ENCODE results near the gene TSC22D1. TPM values are rescaled to one million over a fixed set of nuclear protein-coding genes. Genes with fewer than 3 reads are reported as not detected.

TSC22D1 gene
- total and polyA plus RNA-seq, 2 of the 4 experiments (the other 2 are of a cell fraction) = 30.8 to 42.2 TPM

DNA sequence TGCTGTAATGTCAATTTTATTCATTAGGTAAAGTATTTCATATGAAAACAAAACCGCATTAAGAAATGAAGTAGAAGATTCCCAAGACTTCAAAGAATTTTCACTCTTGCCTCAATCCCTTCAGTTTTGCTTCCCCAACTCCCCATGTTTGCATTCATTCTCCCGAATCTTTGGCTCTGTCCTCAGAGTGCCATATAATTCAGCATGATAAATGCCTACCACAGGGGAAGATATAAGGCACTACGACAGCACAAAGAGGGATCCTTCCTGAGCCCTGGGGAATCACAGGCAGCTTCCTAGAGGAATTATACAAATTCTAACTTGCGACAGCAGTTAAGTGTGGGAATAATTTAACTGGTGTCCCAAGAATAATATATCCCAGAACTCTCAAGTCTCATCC lies 68.5 kb downstream of the TSC22D1 start:
- BruUV-seq (replicated peaks) = no TSS peak
- no peaks in the 10 kb centered on the region for H3K27me3 ChIP-seq (ENCODE audit: control insufficient read depth, insufficient read depth, low read length)
- ATAC-seq (ENCODE audit: low read depth) (peak; percentile 29; the same call in 1 of the 2 replicates), DNase-seq (no peak)
- no peak overlapping the region for H3K18ac ChIP-seq (ENCODE audit: low read depth, low read length)
- H3K27ac ChIP-seq (ENCODE audit: insufficient read depth, low read length) = no peak overlapping the region
- H2BK120ac ChIP-seq (ENCODE audit: low read depth, low read length) = no peak overlapping the region
- POLR2A ChIA-PET (ENCODE audit: unreplicated experiment) = no interaction called here
- no peak overlapping the region for H4K91ac ChIP-seq (ENCODE audit: insufficient read depth, low read depth, low read length)
- H4K8ac ChIP-seq (ENCODE audit: low read depth in 2 of 2, low read length in 2 of 2) = no peak overlapping the region; a peak in 1 of 4 replicates
- H3K9me3 ChIP-seq (ENCODE audit: control insufficient read depth, insufficient read depth, low read length) = no peaks in the 10 kb centered on the region
- intact Hi-C loops (cut with micrococcal nuclease) (no loop called here), dilution Hi-C loops (cut with HindIII; ENCODE audit: low sequenced_read_pairs, unreplicated experiment) (no loop called here), in situ Hi-C loops (cut with MboI; ENCODE audit: low sequenced_read_pairs) (no loop called here)
- peak overlapping the region; percentile 22; the same call in 1 of the 2 replicates for H3K4me2 ChIP-seq (ENCODE audit: low read depth, low read length)
- H2BK20ac ChIP-seq (ENCODE audit: low read depth, low read length) = no peak overlapping the region
- no peak overlapping the region for H2AK5ac ChIP-seq (ENCODE audit: low read depth, low read length)
- peaks cover 8% of the 10 kb centered on the region for H3K36me3 ChIP-seq (ENCODE audit: control insufficient read depth, insufficient read depth, low read length)
- H2BK15ac ChIP-seq (ENCODE audit: low read depth, low read length) = no peak overlapping the region
- H3K9me1 ChIP-seq (ENCODE audit: insufficient read depth, low read length) = peaks cover 3% of the 10 kb centered on the region
- CTCF ChIA-PET = interaction anchor here (0.5 to 1.0 kb wide), 2 partner anchors 36 to 461 kb away, joined by 3 to 4 read pairs; no protein-coding TSS in a partner anchor
- H3K56ac ChIP-seq (ENCODE audit: extremely low read depth, insufficient read depth, low read length) = no peak overlapping the region
- peaks cover 9% of the 10 kb centered on the region for H3K4me1 ChIP-seq (ENCODE audit: control insufficient read depth, insufficient read depth, low read length)
- no peaks in the 10 kb centered on the region; the same call in 1 of the 2 replicates for H4K20me1 ChIP-seq (ENCODE audit: insufficient read depth, low read length)
- no peak overlapping the region; the same call in 1 of the 2 replicates for H3K23ac ChIP-seq (ENCODE audit: low read depth, low read length)
- no peak overlapping the region for H3K4ac ChIP-seq (ENCODE audit: low read depth, low read length)
- no peak for TF ChIP-seq MAZ (IDR thresholded peaks at IDR 0.05; ENCODE audit: borderline replicate concordance, low read depth, low read length)
- no peak for TF ChIP-seq RAD21 (IDR thresholded peaks at IDR 0.05; ENCODE audit: low read length)
- TF ChIP-seq POLR2A (IDR thresholded peaks at IDR 0.05; ENCODE audit: low read depth, low read length) = no peak
- TF ChIP-seq CEBPB (IDR thresholded peaks at IDR 0.05; ENCODE audit: low read depth, low read length) = no peak
- TF ChIP-seq MXI1 (IDR thresholded peaks at IDR 0.05; ENCODE audit: borderline replicate concordance, low read depth, low read length) = no peak
- no peak for TF ChIP-seq BHLHE40 (IDR thresholded peaks at IDR 0.05; ENCODE audit: low read depth, low read length)
- TF ChIP-seq NFE2L2 (IDR thresholded peaks at IDR 0.05; ENCODE audit: low read depth, low read length) = no peak
- TF ChIP-seq, protein P1, sequence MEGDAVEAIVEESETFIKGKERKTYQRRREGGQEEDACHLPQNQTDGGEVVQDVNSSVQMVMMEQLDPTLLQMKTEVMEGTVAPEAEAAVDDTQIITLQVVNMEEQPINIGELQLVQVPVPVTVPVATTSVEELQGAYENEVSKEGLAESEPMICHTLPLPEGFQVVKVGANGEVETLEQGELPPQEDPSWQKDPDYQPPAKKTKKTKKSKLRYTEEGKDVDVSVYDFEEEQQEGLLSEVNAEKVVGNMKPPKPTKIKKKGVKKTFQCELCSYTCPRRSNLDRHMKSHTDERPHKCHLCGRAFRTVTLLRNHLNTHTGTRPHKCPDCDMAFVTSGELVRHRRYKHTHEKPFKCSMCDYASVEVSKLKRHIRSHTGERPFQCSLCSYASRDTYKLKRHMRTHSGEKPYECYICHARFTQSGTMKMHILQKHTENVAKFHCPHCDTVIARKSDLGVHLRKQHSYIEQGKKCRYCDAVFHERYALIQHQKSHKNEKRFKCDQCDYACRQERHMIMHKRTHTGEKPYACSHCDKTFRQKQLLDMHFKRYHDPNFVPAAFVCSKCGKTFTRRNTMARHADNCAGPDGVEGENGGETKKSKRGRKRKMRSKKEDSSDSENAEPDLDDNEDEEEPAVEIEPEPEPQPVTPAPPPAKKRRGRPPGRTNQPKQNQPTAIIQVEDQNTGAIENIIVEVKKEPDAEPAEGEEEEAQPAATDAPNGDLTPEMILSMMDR (conservative IDR thresholded peaks at IDR 0.05; ENCODE audit: low read depth, low read length) = no peak
- H4K5ac ChIP-seq (ENCODE audit: low read depth, low read length) = no peak overlapping the region
- no CpG with 5 or more reads among the region's 4 CpGs for WGBS, 2 experiments (ENCODE audit: extremely low coverage in 2 of 2, insufficient read length in 1 of 2)
- H3K4me3 ChIP-seq (ENCODE audit: insufficient read depth, low read depth, low read length) = no peak overlapping the region
- H2AK9ac ChIP-seq (replicated peaks; ENCODE audit: low read depth, low read length, poor library complexity) = no peak overlapping the region
- H3K79me1 ChIP-seq (ENCODE audit: low read depth in 1 of 2, low read length in 2 of 2) = peaks cover 10 to 14% of the 10 kb centered on the region in 2 experiments
- H3K9ac ChIP-seq (ENCODE audit: low read depth, low read length) = no peak overlapping the region
- no peak overlapping the region for H3K14ac ChIP-seq (replicated peaks; ENCODE audit: low read depth, low read length)
- no peak overlapping the region for H2BK5ac ChIP-seq (ENCODE audit: low read depth, low read length, poor library complexity, severe bottlenecking)
- no peak overlapping the region for H2AFZ ChIP-seq (replicated peaks; ENCODE audit: low read length, poor library complexity)

All from IMR-90 (cell line).